Measurements from ENCODE around the gene PRSS50.
"Not testable (repeated sequence)": the region's sequence is repeated elsewhere in the genome, so short reads cannot be mapped to it uniquely, and the experiment has no call there.

PRSS50 gene

GRCh38 chr3:46739565-46739964 lies 21.9 kb upstream of the PRSS50 start:
- H3K4me1 ChIP-seq (ENCODE audit: control insufficient read depth, insufficient read depth, low read length); H3K9ac ChIP-seq (ENCODE audit: low read length); H3K36me3 ChIP-seq (ENCODE audit: control insufficient read depth, insufficient read depth, low read length); H3K27ac ChIP-seq (ENCODE audit: low read depth, low read length); H3K27me3 ChIP-seq (ENCODE audit: control insufficient read depth, insufficient read depth, low read length); H3K4me3 ChIP-seq (ENCODE audit: low read length): not testable (repeated sequence)

- no peaks in the 10 kb centered on the region for H3K36me3 ChIP-seq (ENCODE audit: control insufficient read depth, insufficient read depth, low read length)
- H3K27ac ChIP-seq (ENCODE audit: low read depth, low read length): no peak overlapping the region
- no peak overlapping the region for H3K9ac ChIP-seq (ENCODE audit: low read length)
- H3K4me3 ChIP-seq (ENCODE audit: low read length): no peak overlapping the region
- H3K4me1 ChIP-seq (ENCODE audit: control insufficient read depth, insufficient read depth, low read length): no peaks in the 10 kb centered on the region
- H3K27me3 ChIP-seq (ENCODE audit: control insufficient read depth, insufficient read depth, low read length): no peaks in the 10 kb centered on the region
Observed at GRCh38 chr3:46737329-46737731, 19.7 kb upstream of the PRSS50 start.

GRCh38 chr3:46736006-46736872 lies 18.6 kb upstream of the PRSS50 start:
- Histone ChIP-seq H3K27ac (ENCODE audit: low read depth, low read length) (no peak overlapping the region), H3K27me3 (ENCODE audit: control insufficient read depth, insufficient read depth, low read length) (no peaks in the 10 kb centered on the region), H3K4me1 (ENCODE audit: control insufficient read depth, insufficient read depth, low read length) (no peaks in the 10 kb centered on the region), H3K9ac (ENCODE audit: low read length) (no peak overlapping the region), H3K4me3 (ENCODE audit: low read length) (no peak overlapping the region), H3K36me3 (ENCODE audit: control insufficient read depth, insufficient read depth, low read length) (no peaks in the 10 kb centered on the region)

- Histone ChIP-seq H3K27ac (ENCODE audit: low read depth, low read length) (no peak overlapping the region), H3K4me1 (ENCODE audit: control insufficient read depth, insufficient read depth, low read length) (no peaks in the 10 kb centered on the region), H3K27me3 (ENCODE audit: control insufficient read depth, insufficient read depth, low read length) (no peaks in the 10 kb centered on the region), H3K9ac (ENCODE audit: low read length) (no peak overlapping the region), H3K4me3 (ENCODE audit: low read length) (no peak overlapping the region), H3K36me3 (ENCODE audit: control insufficient read depth, insufficient read depth, low read length) (no peaks in the 10 kb centered on the region)
Observed at GRCh38 chr3:46734773-46735172, 17.1 kb upstream of the PRSS50 start.

- Histone ChIP-seq H3K4me1 (ENCODE audit: control insufficient read depth, insufficient read depth, low read length) (no peaks in the 10 kb centered on the region), H3K27ac (ENCODE audit: low read depth, low read length) (no peak overlapping the region), H3K9ac (ENCODE audit: low read length) (no peak overlapping the region), H3K27me3 (ENCODE audit: control insufficient read depth, insufficient read depth, low read length) (no peaks in the 10 kb centered on the region), H3K36me3 (ENCODE audit: control insufficient read depth, insufficient read depth, low read length) (no peaks in the 10 kb centered on the region), H3K4me3 (ENCODE audit: low read length) (no peak overlapping the region)
Observed at GRCh38 chr3:46733026-46733800, 15.5 kb upstream of the PRSS50 start.

GRCh38 chr3:46731795-46732194 lies 14.1 kb upstream of the PRSS50 start:
- Histone ChIP-seq H3K4me3 (ENCODE audit: low read length) (no peak overlapping the region), H3K9ac (ENCODE audit: low read length) (no peak overlapping the region), H3K27me3 (ENCODE audit: control insufficient read depth, insufficient read depth, low read length) (no peaks in the 10 kb centered on the region), H3K36me3 (ENCODE audit: control insufficient read depth, insufficient read depth, low read length) (no peaks in the 10 kb centered on the region), H3K4me1 (ENCODE audit: control insufficient read depth, insufficient read depth, low read length) (no peaks in the 10 kb centered on the region), H3K27ac (ENCODE audit: low read depth, low read length) (no peak overlapping the region)

GRCh38 chr3:46730819-46731218 lies 13.2 kb upstream of the PRSS50 start:
- no peaks in the 10 kb centered on the region for H3K27me3 ChIP-seq (ENCODE audit: control insufficient read depth, insufficient read depth, low read length)
- no peak overlapping the region for H3K4me3 ChIP-seq (ENCODE audit: low read length)
- H3K27ac ChIP-seq (ENCODE audit: low read depth, low read length): no peak overlapping the region

GRCh38 chr3:46729038-46729437 lies 11.4 kb upstream of the PRSS50 start:
- Histone ChIP-seq H3K27ac (ENCODE audit: low read depth, low read length) (no peak overlapping the region), H3K36me3 (ENCODE audit: control insufficient read depth, insufficient read depth, low read length) (no peaks in the 10 kb centered on the region), H3K9ac (ENCODE audit: low read length) (no peak overlapping the region), H3K27me3 (ENCODE audit: control insufficient read depth, insufficient read depth, low read length) (no peaks in the 10 kb centered on the region), H3K4me3 (ENCODE audit: low read length) (no peak overlapping the region), H3K4me1 (ENCODE audit: control insufficient read depth, insufficient read depth, low read length) (no peaks in the 10 kb centered on the region)

More at GRCh38 chr3:46730819-46731218, 13.2 kb upstream of the PRSS50 start:
- H3K9ac ChIP-seq (ENCODE audit: low read length): no peak overlapping the region
- H3K4me1 ChIP-seq (ENCODE audit: control insufficient read depth, insufficient read depth, low read length): no peaks in the 10 kb centered on the region
- H3K36me3 ChIP-seq (ENCODE audit: control insufficient read depth, insufficient read depth, low read length): no peaks in the 10 kb centered on the region

- Histone ChIP-seq H3K27me3 (ENCODE audit: control insufficient read depth, insufficient read depth, low read length) (no peaks in the 10 kb centered on the region), H3K4me3 (ENCODE audit: low read length) (no peak overlapping the region), H3K36me3 (ENCODE audit: control insufficient read depth, insufficient read depth, low read length) (no peaks in the 10 kb centered on the region), H3K4me1 (ENCODE audit: control insufficient read depth, insufficient read depth, low read length) (no peaks in the 10 kb centered on the region), H3K9ac (ENCODE audit: low read length) (no peak overlapping the region), H3K27ac (ENCODE audit: low read depth, low read length) (no peak overlapping the region)
Observed at GRCh38 chr3:46725621-46726314, 8.1 kb upstream of the PRSS50 start.

- Histone ChIP-seq H3K9ac (ENCODE audit: low read length) (no peak overlapping the region), H3K27me3 (ENCODE audit: control insufficient read depth, insufficient read depth, low read length) (no peaks in the 10 kb centered on the region), H3K4me1 (ENCODE audit: control insufficient read depth, insufficient read depth, low read length) (no peaks in the 10 kb centered on the region), H3K36me3 (ENCODE audit: control insufficient read depth, insufficient read depth, low read length) (no peaks in the 10 kb centered on the region), H3K4me3 (ENCODE audit: low read length) (no peak overlapping the region), H3K27ac (ENCODE audit: low read depth, low read length) (no peak overlapping the region)
Observed at GRCh38 chr3:46724424-46724823, 6.8 kb upstream of the PRSS50 start.

- no peak overlapping the region for H3K4me3 ChIP-seq (ENCODE audit: low read length)
- H3K9ac ChIP-seq (ENCODE audit: low read length): no peak overlapping the region
- H3K27ac ChIP-seq (ENCODE audit: low read depth, low read length): no peak overlapping the region
- H3K36me3 ChIP-seq (ENCODE audit: control insufficient read depth, insufficient read depth, low read length): no peaks in the 10 kb centered on the region
- no peaks in the 10 kb centered on the region for H3K27me3 ChIP-seq (ENCODE audit: control insufficient read depth, insufficient read depth, low read length)
- no peaks in the 10 kb centered on the region for H3K4me1 ChIP-seq (ENCODE audit: control insufficient read depth, insufficient read depth, low read length)
Observed at GRCh38 chr3:46722443-46722842, 4.8 kb upstream of the PRSS50 start.

GRCh38 chr3:46721009-46721408 lies 3.3 kb upstream of the PRSS50 start:
- H3K27me3 ChIP-seq (ENCODE audit: control insufficient read depth, insufficient read depth, low read length): no peaks in the 10 kb centered on the region
- H3K27ac ChIP-seq (ENCODE audit: low read depth, low read length): no peak overlapping the region
- H3K36me3 ChIP-seq (ENCODE audit: control insufficient read depth, insufficient read depth, low read length): no peaks in the 10 kb centered on the region
- no peaks in the 10 kb centered on the region for H3K4me1 ChIP-seq (ENCODE audit: control insufficient read depth, insufficient read depth, low read length)
- H3K9ac ChIP-seq (ENCODE audit: low read length): no peak overlapping the region
- no peak overlapping the region for H3K4me3 ChIP-seq (ENCODE audit: low read length)

All from rectal smooth muscle tissue (tissue), 1 donor.